Limb (tissue), 2 donors: Measurements from ENCODE around the gene FBXW11.
"Not testable (repeated sequence)": the region's sequence is repeated elsewhere in the genome, so short reads cannot be mapped to it uniquely, and the experiment has no call there.

Experiments
- DNase-seq, 2 donors: peaks; one replicate each; pipeline ENCODE4 v3.0.0-alpha.2; 2016; ENCODE audit errors: extremely low spot score in 2 of 2

The FBXW11 gene

DNA sequence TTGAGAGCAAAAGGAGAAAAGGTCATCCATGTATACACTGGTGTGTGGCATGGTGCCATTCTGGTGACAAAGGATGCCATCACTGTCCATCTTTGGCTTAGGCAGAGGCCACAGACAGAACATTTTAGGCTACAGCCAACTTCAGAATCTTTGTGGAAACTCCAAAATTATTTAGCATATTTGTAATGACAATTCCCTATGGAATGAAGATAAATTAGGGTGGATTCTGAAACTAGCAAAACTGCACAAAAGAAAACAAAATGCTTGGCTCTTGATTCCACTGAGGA, 92.5 kb downstream of the FBXW11 start:
- DNase-seq: no peak

GRCh38 chr5:171911152-171911551, 95.3 kb downstream of the FBXW11 start:
- DNase-seq: no peak

- no peak for DNase-seq
Observed at GRCh38 chr5:171908638-171909037, 97.8 kb downstream of the FBXW11 start.

DNA sequence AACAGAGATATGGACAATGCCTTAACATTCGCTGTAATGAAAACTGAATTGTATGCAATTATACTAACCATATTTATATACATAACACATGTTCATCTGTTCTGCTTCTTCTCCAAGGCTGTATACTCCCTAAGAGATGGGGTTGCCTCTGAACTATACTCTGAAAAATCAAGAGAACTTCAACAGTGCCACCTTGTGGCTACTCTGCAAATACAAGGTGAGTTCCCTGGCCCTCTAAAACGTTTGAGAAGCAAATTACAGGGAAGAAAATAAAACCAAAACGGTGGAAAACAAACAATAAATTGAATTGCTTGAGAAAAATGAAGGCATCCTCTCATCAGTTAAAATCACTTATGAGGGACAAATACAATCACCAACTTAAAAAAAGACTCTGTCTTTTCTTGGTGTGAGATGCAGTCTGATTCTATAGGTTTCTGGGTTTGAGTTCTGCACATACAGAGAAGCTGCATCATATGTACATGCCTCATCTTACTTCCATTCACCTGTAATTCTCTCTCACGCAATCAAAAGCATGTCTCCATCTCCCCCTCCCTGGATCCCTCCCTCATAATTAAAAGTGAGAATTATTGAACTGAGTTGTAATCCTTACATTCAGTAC, 98.6 kb downstream of the FBXW11 start:
- peak; percentile 60 to 90 for DNase-seq

DNA sequence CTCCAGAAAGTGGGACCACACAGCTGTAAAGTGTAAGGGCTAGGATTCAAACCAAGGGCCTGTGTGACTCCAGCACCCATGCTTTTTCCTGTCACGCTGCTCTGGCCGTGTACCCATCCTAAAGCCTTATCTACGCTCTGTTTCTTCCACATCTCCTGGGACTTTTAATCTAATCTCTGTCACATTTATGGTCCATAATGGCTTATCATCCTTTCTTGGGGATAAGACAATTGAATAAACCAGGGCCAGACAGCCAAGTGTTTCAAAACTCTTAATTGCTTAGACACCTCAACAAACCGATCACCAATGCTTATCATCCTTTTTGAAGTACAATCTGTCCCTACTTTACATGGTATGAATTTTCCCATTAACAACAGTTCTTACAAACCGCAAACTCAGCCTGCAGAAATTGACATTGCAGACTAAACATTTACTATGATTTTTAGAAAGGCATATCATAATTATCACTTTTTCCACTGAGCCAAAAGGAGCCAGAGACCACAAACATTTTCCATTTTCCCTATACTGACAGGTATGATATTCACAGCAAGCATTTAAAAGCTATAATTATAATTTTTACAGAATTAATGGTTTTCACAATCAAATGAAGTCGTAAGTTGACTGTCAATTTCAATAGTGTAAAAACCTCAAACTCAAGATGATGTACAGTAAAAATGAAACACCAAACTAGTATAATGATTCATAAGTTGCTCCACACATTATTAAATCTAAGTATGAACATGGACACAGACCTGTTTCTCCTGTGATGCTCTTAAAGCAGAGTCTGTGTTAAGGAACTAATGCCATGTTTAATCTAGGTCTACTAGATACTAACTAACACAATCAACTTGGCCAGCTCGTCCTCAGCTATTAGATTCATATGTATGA, 99.5 kb downstream of the FBXW11 start:
- no peak for DNase-seq

- DNase-seq: no peak
Observed at GRCh38 chr5:171906066-171906570, 100.3 kb downstream of the FBXW11 start.

GRCh38 chr5:171904886-171905285, 101.6 kb downstream of the FBXW11 start:
- no peak for DNase-seq

- no peak for DNase-seq
Observed at GRCh38 chr5:171901764-171902163, 104.7 kb downstream of the FBXW11 start.

DNA sequence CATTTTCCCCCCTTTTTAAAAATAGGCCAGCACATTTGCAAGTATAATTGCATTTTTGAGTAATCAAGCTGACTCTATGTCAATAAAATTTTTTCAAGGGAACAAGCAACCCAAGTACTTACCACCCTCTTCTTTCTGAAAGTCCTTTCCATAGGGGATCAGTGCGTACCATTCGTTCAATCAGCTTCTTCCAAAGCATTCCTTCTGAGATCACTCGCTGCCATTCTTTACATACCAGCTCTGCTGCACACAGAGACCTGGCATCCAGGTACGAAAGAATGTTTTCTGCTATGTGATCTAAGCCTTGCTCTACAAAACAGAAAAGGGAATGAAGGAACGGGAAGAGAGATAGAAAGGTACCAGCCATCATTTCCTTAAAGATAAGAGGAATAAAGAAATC, 106.6 kb downstream of the FBXW11 start:
- no peak for DNase-seq

DNA sequence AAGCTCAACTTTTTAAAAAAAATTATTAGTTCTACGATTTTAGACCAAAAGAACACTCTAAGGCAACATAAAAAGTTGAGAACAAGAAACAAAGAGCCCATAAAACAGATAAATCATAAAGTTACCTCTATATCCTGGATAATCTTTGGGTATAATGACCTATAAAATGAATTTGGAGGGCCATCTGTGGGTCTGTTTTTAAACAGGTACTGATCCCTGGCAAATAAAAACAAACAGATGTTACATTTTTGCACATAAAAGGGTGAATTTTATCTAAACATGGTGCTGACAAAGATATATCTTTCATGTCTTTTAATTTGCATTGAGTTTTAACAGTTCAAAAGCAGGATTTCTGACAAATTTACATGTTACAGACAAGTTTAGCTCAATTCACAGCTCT, 107.6 kb downstream of the FBXW11 start:
- no peak for DNase-seq

DNA sequence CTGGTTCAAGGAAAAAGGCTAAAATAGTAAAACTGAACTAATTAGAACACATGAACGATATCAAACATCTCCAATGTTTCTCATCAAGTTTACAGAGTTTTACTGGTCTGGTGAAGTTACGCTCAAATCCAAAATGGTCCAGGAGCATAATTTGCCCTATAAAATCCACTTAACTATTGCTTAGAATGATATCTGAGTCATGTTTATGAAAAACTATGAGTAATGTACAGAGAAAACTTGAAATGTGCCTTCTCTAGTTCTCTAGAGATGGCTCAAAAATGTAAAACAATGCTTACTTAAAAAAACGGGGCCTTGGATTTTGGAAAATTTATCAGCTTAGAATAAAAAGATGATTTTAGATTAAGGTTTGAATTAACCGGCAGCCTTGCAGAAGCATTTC, 108.1 kb downstream of the FBXW11 start:
- DNase-seq: no peak

DNA sequence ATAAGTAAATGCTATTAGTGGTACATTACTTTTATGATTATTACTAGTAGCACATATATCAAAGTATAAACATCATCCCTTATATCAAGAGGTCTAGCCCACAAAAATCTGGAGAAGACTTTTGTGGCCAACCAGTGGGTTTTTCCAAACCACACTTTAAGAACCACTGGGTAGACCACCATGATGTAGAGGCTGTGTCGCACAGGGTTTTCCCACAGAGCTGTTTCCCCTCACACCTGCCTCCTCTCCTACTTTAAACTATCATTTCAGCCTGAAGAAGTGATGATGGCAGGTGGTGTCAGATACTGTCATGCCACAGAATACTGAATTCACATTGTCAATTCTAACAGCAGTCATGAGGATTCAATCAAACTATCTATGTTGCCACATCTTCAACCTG, 109.2 kb downstream of the FBXW11 start:
- no peak for DNase-seq

GRCh38 chr5:171895081-171895480, 111.4 kb downstream of the FBXW11 start:
- peak in 1 of 2 donors; percentile 66 for DNase-seq

GRCh38 chr5:171893290-171893886, 113.0 kb downstream of the FBXW11 start:
- DNase-seq: peak in 1 of 2 donors; percentile 53

- DNase-seq: no peak
Observed at GRCh38 chr5:171891595-171891994, 114.8 kb downstream of the FBXW11 start.

DNA sequence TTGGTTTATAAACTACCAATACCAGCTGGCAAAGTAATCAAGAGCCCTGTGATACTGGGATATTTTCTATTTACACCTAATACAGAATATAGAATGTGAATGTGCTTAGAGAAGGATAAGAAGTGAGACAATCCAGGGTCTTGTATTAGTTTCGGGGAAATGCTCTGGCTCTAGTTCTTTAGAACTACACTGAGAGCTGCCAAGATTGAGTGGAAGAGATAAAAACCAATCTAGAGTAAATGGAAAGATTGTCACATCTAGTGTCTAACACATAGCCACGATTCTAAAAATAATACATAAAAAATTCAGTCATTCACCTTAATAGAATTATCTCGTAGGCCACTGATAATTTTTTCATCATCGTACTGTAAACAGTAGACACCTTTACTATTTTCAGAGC, 115.3 kb downstream of the FBXW11 start:
- no peak for DNase-seq

GRCh38 chr5:171888051-171888481, 118.4 kb downstream of the FBXW11 start:
- no peak for DNase-seq

- DNase-seq: not testable (repeated sequence)
Observed at GRCh38 chr5:171886037-171886436, 120.4 kb downstream of the FBXW11 start.

- DNase-seq: no peak
Observed at GRCh38 chr5:171882118-171882517, 124.3 kb downstream of the FBXW11 start.

- no peak for DNase-seq
Observed at GRCh38 chr5:171874234-171874633, 132.2 kb downstream of the FBXW11 start.

- DNase-seq: no peak
Observed at GRCh38 chr5:171872666-171873065, 133.8 kb downstream of the FBXW11 start.

- no peak for DNase-seq
Observed at GRCh38 chr5:171871711-171872110, 134.7 kb downstream of the FBXW11 start.
